ENCODE results near the gene CACNA1C. TPM values are rescaled to one million over a fixed set of nuclear protein-coding genes. Genes with fewer than 3 reads are reported as not detected.

CACNA1C gene
- total RNA-seq, 2 donors from 2014 or later: 8.1 to 18.2 TPM

- no peaks in the 10 kb centered on the region for H3K4me1 ChIP-seq (replicated peaks)
- DNase-seq (ENCODE audit: low spot score): no peak
These were observed 498.7 kb downstream of the CACNA1C start for GRCh38 chr12:2551412-2551900.

GRCh38 chr12:2552000-2552756 lies 499.4 kb downstream of the CACNA1C start:
- Histone ChIP-seq H3K27me3 (replicated peaks; ENCODE audit: insufficient read depth) (no peaks in the 10 kb centered on the region), H3K36me3 (no peaks in the 10 kb centered on the region), H3K4me3 (no peak overlapping the region), H3K27ac (no peak overlapping the region), H3K9me3 (no peaks in the 10 kb centered on the region), H3K4me1 (replicated peaks) (no peaks in the 10 kb centered on the region)
- intact Hi-C loops (cut with DNase I): no loop called here
- DNase-seq (ENCODE audit: low spot score): no peak
- TF ChIP-seq POLR2AphosphoS5 (IDR thresholded peaks at IDR 0.05): no peak
- TF ChIP-seq POLR2A (IDR thresholded peaks at IDR 0.05): no peak
- TF ChIP-seq CTCF (IDR thresholded peaks at IDR 0.05): no peak
- WGBS: 77% methylated on average over 10 of the region's 10 CpGs

More at GRCh38 chr12:2551412-2551900, 498.7 kb downstream of the CACNA1C start:
- TF ChIP-seq POLR2A (IDR thresholded peaks at IDR 0.05) (no peak), POLR2AphosphoS5 (IDR thresholded peaks at IDR 0.05) (no peak), CTCF (IDR thresholded peaks at IDR 0.05) (no peak)
- intact Hi-C loops (cut with DNase I): no loop called here
- Histone ChIP-seq H3K4me3 (no peak overlapping the region), H3K36me3 (no peaks in the 10 kb centered on the region), H3K27ac (no peak overlapping the region), H3K9me3 (no peaks in the 10 kb centered on the region), H3K27me3 (replicated peaks; ENCODE audit: insufficient read depth) (no peaks in the 10 kb centered on the region)
- 83% methylated on average over 13 of the region's 13 CpGs for WGBS

GRCh38 chr12:2553388-2554126 lies 500.8 kb downstream of the CACNA1C start:
- TF ChIP-seq POLR2A (IDR thresholded peaks at IDR 0.05) (no peak), POLR2AphosphoS5 (IDR thresholded peaks at IDR 0.05) (no peak), CTCF (IDR thresholded peaks at IDR 0.05) (no peak)
- Histone ChIP-seq H3K27me3 (replicated peaks; ENCODE audit: insufficient read depth) (no peaks in the 10 kb centered on the region), H3K4me1 (replicated peaks) (no peaks in the 10 kb centered on the region), H3K36me3 (no peaks in the 10 kb centered on the region), H3K9me3 (no peaks in the 10 kb centered on the region), H3K4me3 (no peak overlapping the region), H3K27ac (no peak overlapping the region)
- DNase-seq (ENCODE audit: low spot score): no peak
- intact Hi-C loops (cut with DNase I): no loop called here
- 85% methylated on average over 14 of the region's 14 CpGs for WGBS

- Histone ChIP-seq H3K4me3 (no peak overlapping the region), H3K27ac (no peak overlapping the region), H3K4me1 (replicated peaks) (no peaks in the 10 kb centered on the region), H3K27me3 (replicated peaks; ENCODE audit: insufficient read depth) (no peaks in the 10 kb centered on the region), H3K9me3 (no peaks in the 10 kb centered on the region), H3K36me3 (no peaks in the 10 kb centered on the region)
- intact Hi-C loops (cut with DNase I): no loop called here
- DNase-seq (ENCODE audit: low spot score): no peak
- 77% methylated on average over 19 of the region's 19 CpGs for WGBS
- TF ChIP-seq POLR2AphosphoS5 (IDR thresholded peaks at IDR 0.05): no peak
- TF ChIP-seq POLR2A (IDR thresholded peaks at IDR 0.05): no peak
- TF ChIP-seq CTCF (IDR thresholded peaks at IDR 0.05): no peak
These were observed 502.8 kb downstream of the CACNA1C start for GRCh38 chr12:2555487-2556082.
